HepG2 (cell line): Measurements from ENCODE around the gene AKR1B15. TPM values are rescaled to one million over a fixed set of nuclear protein-coding genes. Genes with fewer than 3 reads are reported as not detected.

Experiments used
- ATAC-seq: fragments of 200-7000 bp; cut with Tn5 transposase; 3 replicates; pipeline ENCODE4 v1.9.1; 2020; ENCODE audit warnings: mild to moderate bottlenecking, moderate library complexity
- BruUV-seq: library from RNA; stranded (reverse); fragments of 400-500 nt; replicated peaks from 2 replicates; lab custom pipeline; 2021; lab: Mats Ljungman, UMichigan
- CTCF ChIA-PET: fragments of 300-600 bp; formaldehyde crosslinking; extraction: SDS; loops from one replicate; lab custom pipeline; 2021; ENCODE audit warnings: low total read pairs, inconsistent platforms, low intra/inter-chr PET ratio; lab: Yijun Ruan, JAX
- POLR2A ChIA-PET: fragments of 350-600 bp; sonication (Branson Sonifier 250); formaldehyde crosslinking; loops from one replicate; lab custom pipeline; 2020; ENCODE audit warnings: antibody characterized with exemption, inconsistent platforms; lab: Yijun Ruan, JAX
- DNase-seq: peaks from one replicate; pipeline ENCODE4 v3.0.0-alpha.2; 2015; ENCODE audit warnings: low spot score
- FAIRE-seq: peaks from 3 replicates; lab custom pipeline; 2011; peaks lifted over from hg19 to GRCh38; lab: Jason Lieb, UNC
- H2AFZ ChIP-seq: one replicate; pipeline ENCODE4 v1.6.1; 2011; ENCODE audit warnings: low read length, inconsistent platforms
- H3K27ac ChIP-seq: fragments of 300-600 bp; 3 replicates; pipeline ENCODE4 v1.8.0; 2011; ENCODE audit warnings: mixed run types, mild to moderate bottlenecking, mixed read lengths, low read length, inconsistent platforms; ENCODE audit not compliant: insufficient read depth; ENCODE audit errors: extremely low read length
- H3K27me3 ChIP-seq, 2 experiments: fragments of 200-600 bp in 1 of 2; 2 replicates in 1 of 2; 3 replicates in 1 of 2; pipeline versions ENCODE4 v1.6.0 to v1.8.0; 2011; ENCODE audit warnings: low read length in 2 of 2, mild to moderate bottlenecking in 2 of 2, moderate library complexity in 2 of 2, inconsistent platforms in 1 of 2; ENCODE audit not compliant: insufficient read depth in 2 of 2, control insufficient read depth in 1 of 2
- H3K36me3 ChIP-seq, 2 experiments: fragments of 200-600 bp in 1 of 2; replicated peaks in 1 of 2; 2 replicates in 1 of 2; 3 replicates in 1 of 2; pipeline versions ENCODE4 v1.5.1 to v1.8.0; 2011; ENCODE audit warnings: low read length in 2 of 2, inconsistent platforms in 1 of 2; ENCODE audit not compliant: insufficient read depth in 2 of 2, control insufficient read depth in 1 of 2
- H3K4me1 ChIP-seq: 2 replicates; pipeline ENCODE4 v1.5.1; 2012; ENCODE audit warnings: low read length, inconsistent platforms; ENCODE audit not compliant: insufficient read depth
- H3K4me2 ChIP-seq: 2 replicates; pipeline ENCODE4 v1.6.0; 2011; ENCODE audit warnings: low read depth, low read length, inconsistent platforms
- H3K4me3 ChIP-seq, 3 experiments: fragments of 200-600 bp in 1 of 3; sonication (generic), shearing (Covaris generic) in 1 of 3; replicated peaks in 1 of 3; 2 replicates each; pipeline ENCODE4 v1.5.1; 2011 to 2016; ENCODE audit warnings: low read length in 3 of 3, inconsistent platforms in 2 of 3, low read depth in 2 of 3, mild to moderate bottlenecking in 2 of 3, control low read depth in 1 of 3, mixed read lengths in 1 of 3; ENCODE audit not compliant: insufficient read depth in 1 of 3
- H3K79me2 ChIP-seq: one replicate; pipeline ENCODE4 v1.6.1; 2011; ENCODE audit warnings: low read length, inconsistent platforms; ENCODE audit not compliant: insufficient read depth
- H3K9ac ChIP-seq: 2 replicates; pipeline ENCODE4 v1.6.0; 2011; ENCODE audit warnings: mild to moderate bottlenecking, low read depth, low read length, inconsistent platforms; ENCODE audit not compliant: insufficient read depth
- H3K9me3 ChIP-seq: 2 replicates; pipeline ENCODE4 v1.5.1; 2012; ENCODE audit warnings: mild to moderate bottlenecking, low read length
- H4K20me1 ChIP-seq: 2 replicates; pipeline ENCODE4 v1.6.0; 2011; ENCODE audit warnings: inconsistent platforms, mild to moderate bottlenecking, low read length, moderate library complexity; ENCODE audit not compliant: insufficient read depth
- AFF4 ChIP-seq: sonication (generic); formaldehyde crosslinking; IDR thresholded peaks from 2 replicates; pipeline ENCODE4 v1.4.0; 2020; ENCODE audit warnings: missing genetic modification reagents
- HMG20B ChIP-seq: conservative IDR thresholded peaks from 2 replicates; pipeline ENCODE4 v1.6.1; 2016; ENCODE audit warnings: missing genetic modification reagents, missing compliant biosample characterization
- HOXA5 ChIP-seq: sonication (generic); formaldehyde crosslinking; IDR thresholded peaks from 2 replicates; pipeline ENCODE4 v1.4.0; 2020; ENCODE audit warnings: missing genetic modification reagents
- MAZ ChIP-seq, 2 experiments: sonication (generic) in 1 of 2; formaldehyde crosslinking in 1 of 2; IDR thresholded peaks; 2 replicates each; pipeline versions ENCODE4 v1.5.0 to v1.6.1; 2012 to 2020; ENCODE audit warnings: low read depth in 2 of 2, mild to moderate bottlenecking in 2 of 2, borderline replicate concordance in 1 of 2, improper control_type of control experiment in 1 of 2, low read length in 1 of 2, missing genetic modification reagents in 1 of 2, moderate library complexity in 1 of 2
- RNF219 ChIP-seq: sonication (generic); formaldehyde crosslinking; IDR thresholded peaks from 2 replicates; pipeline ENCODE4 v1.5.0; 2020; ENCODE audit warnings: mild to moderate bottlenecking, missing genetic modification reagents
- SIN3A ChIP-seq: IDR thresholded peaks from 2 replicates; pipeline ENCODE4 v1.6.1; 2011; ENCODE audit warnings: low read depth, mild to moderate bottlenecking, control low read depth, low read length, borderline replicate concordance
- SRF ChIP-seq: IDR thresholded peaks from 2 replicates; pipeline ENCODE4 v1.6.1; 2011; ENCODE audit warnings: mild to moderate bottlenecking, low read depth, low read length, moderate library complexity
- STAG1 ChIP-seq: sonication (generic); formaldehyde crosslinking; IDR thresholded peaks from 2 replicates; pipeline ENCODE4 v1.4.0; 2020; ENCODE audit warnings: missing genetic modification reagents
- U2AF1 ChIP-seq: fragments of 200-400 bp; formaldehyde crosslinking; optimal IDR thresholded peaks from 2 replicates; pipeline ENCODE3; 2017; ENCODE audit warnings: mild to moderate bottlenecking, low read depth, low read length
- ZIK1 ChIP-seq: sonication (generic); formaldehyde crosslinking; IDR thresholded peaks from 2 replicates; pipeline ENCODE4 v1.5.0; 2020; ENCODE audit warnings: mild to moderate bottlenecking, low read depth, missing genetic modification reagents, borderline replicate concordance
- WGBS: methylation state at CpG from one replicate; pipeline ENCODE4 v1.1.6; 2017; ENCODE audit warnings: low lambda C conversion rate; 5-methylcytosine and 5-hydroxymethylcytosine counted together
- in situ Hi-C: cut with HindIII; loops from 2 replicates; pipeline ENCODE4 v1.10.0; 2017; ENCODE audit warnings: low pct_unique_long_range_greater_than_20kb; ENCODE audit not compliant: extremely low pct_ligation_motif_present
- intact Hi-C: fragments of 100-400 bp; cut with micrococcal nuclease; formaldehyde crosslinking; loops from one replicate; pipeline ENCODE4 v1.10.0; 2022; ENCODE audit not compliant: unreplicated experiment
- polyA plus RNA-seq, 8 experiments: library from polyadenylated mRNA; depleted of rRNA in 3 of 8; stranded (reverse) in 7 of 8; unstranded in 1 of 8; fragments of >200 nt; fragmentation: Illumina TruSeq in 4 of 8; extraction: Trizol in 4 of 8; gene quantifications; 2 replicates each; pipeline versions ENCODE4 v1.2.1 to v1.2.3, GENCODE V29; 2011 to 2016; ENCODE audit warnings: low read depth in 4 of 8, missing spikeins in 1 of 8, mixed read lengths in 1 of 8; ENCODE audit not compliant: insufficient read depth in 1 of 8
- total RNA-seq, 5 experiments: library from RNA; depleted of rRNA; stranded (reverse); fragments of >200 nt; fragmentation: Illumina TruSeq; extraction: Trizol; gene quantifications; 2 replicates each; pipeline ENCODE4 v1.2.3, GENCODE V29; 2016; ENCODE audit warnings: low read depth in 1 of 5
- TF ChIP-seq, protein P1 (sequence below): sonication (generic); formaldehyde crosslinking; IDR thresholded peaks from 2 replicates; pipeline ENCODE4 v1.9.0; 2022; ENCODE audit warnings: missing genetic modification reagents, mild to moderate bottlenecking, borderline replicate concordance

The AKR1B15 gene
- total and polyA plus RNA-seq, 2 of the 13 experiments (the other 11 are each of a cell fraction or from before 2014, with no cell fraction given): 0.77 TPM; not detected in 1

DNA sequence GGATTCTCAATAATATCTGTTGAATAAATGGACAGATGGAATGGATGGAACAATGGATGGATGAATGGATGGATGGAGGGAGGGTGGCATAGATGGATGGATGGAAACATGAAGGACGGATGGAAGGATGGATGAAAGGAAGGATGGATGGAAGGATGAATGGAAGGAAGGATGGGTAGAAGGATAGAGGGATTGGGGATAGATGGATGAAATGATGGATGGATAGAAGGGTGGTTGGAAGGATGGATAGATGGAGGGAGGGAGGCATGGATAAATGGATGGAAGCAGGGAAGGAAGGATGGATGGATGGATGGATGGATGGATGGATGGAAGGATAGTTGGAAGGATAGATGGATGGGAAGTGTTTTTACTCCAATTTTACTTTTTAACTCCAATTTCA, 35.4 kb downstream of the AKR1B15 start:
- no peak for ATAC-seq
- FAIRE-seq: no peak
- 7% methylated on average over 1 of the region's 1 CpG for WGBS
- Histone ChIP-seq H2AFZ (no peak overlapping the region), H3K27me3 (no peaks in the 10 kb centered on the region; a peak in 1 of 5 replicates), H3K4me1 (0 out of 2 replicates have a peak, but pooled peaks cover 5% of the 10 kb centered on the region), H3K9ac (no peak overlapping the region), H3K79me2 (no peaks in the 10 kb centered on the region), H3K4me3 (no peak overlapping the region), H3K4me2 (no peak overlapping the region), H3K27ac (no peak overlapping the region), H3K9me3 (no peaks in the 10 kb centered on the region), H3K36me3 (no peaks in the 10 kb centered on the region), H4K20me1 (no peaks in the 10 kb centered on the region)
- in situ Hi-C loops: no loop called here
- TF ChIP-seq ZIK1 (no peak), U2AF1 (no peak)
- intact Hi-C loops: no loop called here
- ChIA-PET CTCF (no interaction called here), POLR2A (no interaction called here)
- no peak for DNase-seq
- no TSS peak for BruUV-seq

DNA sequence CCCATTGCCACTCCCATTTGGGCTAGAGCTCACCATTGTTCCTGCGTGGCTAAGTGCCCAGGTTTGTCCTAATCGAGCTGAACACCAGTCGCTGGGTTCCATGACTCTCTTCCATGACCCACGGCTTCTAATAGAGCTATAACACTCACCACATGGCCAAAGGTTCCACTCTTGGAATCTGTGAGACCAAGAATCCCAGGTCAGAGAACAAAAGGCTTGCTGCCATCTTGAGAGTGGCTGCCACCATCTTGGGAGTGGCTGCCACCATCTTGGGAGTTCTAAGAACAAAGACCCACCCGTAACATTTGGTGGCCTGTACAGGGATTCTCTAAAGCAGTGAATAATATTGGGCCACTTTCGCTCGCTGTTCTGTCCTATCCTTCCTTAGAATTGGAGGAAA, 37.0 kb downstream of the AKR1B15 start:
- POLR2A ChIA-PET: no interaction called here
- Histone ChIP-seq H3K79me2 (no peaks in the 10 kb centered on the region), H2AFZ (no peak overlapping the region), H3K9me3 (no peaks in the 10 kb centered on the region), H3K4me1 (no peaks in the 10 kb centered on the region), H3K4me3 (no peak overlapping the region), H3K27ac (no peak overlapping the region), H3K27me3 (no peaks in the 10 kb centered on the region; a peak in 1 of 5 replicates), H3K36me3 (no peaks in the 10 kb centered on the region), H4K20me1 (no peaks in the 10 kb centered on the region), H3K9ac (no peak overlapping the region), H3K4me2 (no peak overlapping the region)
- no TSS peak for BruUV-seq
- WGBS: 32% methylated on average over 7 of the region's 7 CpGs
- in situ Hi-C loops (no loop called here), intact Hi-C loops (no loop called here)
- DNase-seq (no peak), ATAC-seq (no peak), FAIRE-seq (no peak)
- CTCF ChIA-PET: no interaction called here
- TF ChIP-seq HOXA5 (no peak), AFF4 (CRISPR knock-in tag) (no peak), STAG1 (no peak), SIN3A (no peak), SRF (no peak), RNF219 (CRISPR knock-in tag) (no peak), HMG20B (CRISPR knock-in tag) (no peak), MAZ (IDR thresholded peaks at IDR 0.05; ENCODE audit: borderline replicate concordance, low read depth, low read length) (no peak), MAZ (CRISPR knock-in tag; IDR thresholded peaks at IDR 0.05; ENCODE audit: low read depth) (no peak)
- TF ChIP-seq, protein P1, sequence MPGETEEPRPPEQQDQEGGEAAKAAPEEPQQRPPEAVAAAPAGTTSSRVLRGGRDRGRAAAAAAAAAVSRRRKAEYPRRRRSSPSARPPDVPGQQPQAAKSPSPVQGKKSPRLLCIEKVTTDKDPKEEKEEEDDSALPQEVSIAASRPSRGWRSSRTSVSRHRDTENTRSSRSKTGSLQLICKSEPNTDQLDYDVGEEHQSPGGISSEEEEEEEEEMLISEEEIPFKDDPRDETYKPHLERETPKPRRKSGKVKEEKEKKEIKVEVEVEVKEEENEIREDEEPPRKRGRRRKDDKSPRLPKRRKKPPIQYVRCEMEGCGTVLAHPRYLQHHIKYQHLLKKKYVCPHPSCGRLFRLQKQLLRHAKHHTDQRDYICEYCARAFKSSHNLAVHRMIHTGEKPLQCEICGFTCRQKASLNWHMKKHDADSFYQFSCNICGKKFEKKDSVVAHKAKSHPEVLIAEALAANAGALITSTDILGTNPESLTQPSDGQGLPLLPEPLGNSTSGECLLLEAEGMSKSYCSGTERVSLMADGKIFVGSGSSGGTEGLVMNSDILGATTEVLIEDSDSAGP (CRISPR knock-in tag): no peak
